Endometrial microvascular endothelial cells (primary cell): ENCODE measurements around the gene SBNO2. TPM values are rescaled to one million over a fixed set of nuclear protein-coding genes. Genes with fewer than 3 reads are reported as not detected.

ENCODE experiments used
- in situ Hi-C: cut with HindIII; loops from 2 replicates; pipeline ENCODE4 v1.10.0; 2017; ENCODE audit warnings: low sequenced_read_pairs, low pct_unique_long_range_greater_than_20kb; ENCODE audit errors: inconsistent ontology term
- total RNA-seq: library from RNA; depleted of rRNA; stranded (reverse); fragments of >200 nt; gene quantifications from one replicate; pipeline ENCODE4 v1.2.3, GENCODE V29; 2015; ENCODE audit errors: inconsistent ontology term

Gene SBNO2
- total RNA-seq, 1 donor from 2014 or later: 33.0 TPM

- in situ Hi-C loops: no loop called here
These were observed 17.0 kb downstream of the SBNO2 start for GRCh38 chr19:1156830-1157615.

- in situ Hi-C loops: no loop called here
These were observed 17.7 kb downstream of the SBNO2 start for GRCh38 chr19:1156305-1156801.

- in situ Hi-C loops: no loop called here
These were observed 18.4 kb downstream of the SBNO2 start for GRCh38 chr19:1155352-1156304.

GRCh38 chr19:1154731-1155351, 19.2 kb downstream of the SBNO2 start:
- in situ Hi-C loops: no loop called here

GRCh38 chr19:1153891-1154730, 20.0 kb downstream of the SBNO2 start:
- in situ Hi-C loops: no loop called here

- in situ Hi-C loops: no loop called here
These were observed 22.0 kb downstream of the SBNO2 start for GRCh38 chr19:1151917-1152587.

- in situ Hi-C loops: no loop called here
These were observed 22.9 kb downstream of the SBNO2 start for GRCh38 chr19:1151037-1151724.

GRCh38 chr19:1150333-1151036, 23.6 kb downstream of the SBNO2 start:
- in situ Hi-C loops: no loop called here

GRCh38 chr19:1149259-1150045, 24.6 kb downstream of the SBNO2 start:
- in situ Hi-C loops: no loop called here

- in situ Hi-C loops: no loop called here
These were observed 26.0 kb downstream of the SBNO2 start for GRCh38 chr19:1147934-1148549.

GRCh38 chr19:1146858-1147780, 26.9 kb downstream of the SBNO2 start:
- in situ Hi-C loops: no loop called here

- in situ Hi-C loops: no loop called here
These were observed 27.7 kb downstream of the SBNO2 start for GRCh38 chr19:1146412-1146699.

- in situ Hi-C loops: no loop called here
These were observed 28.2 kb downstream of the SBNO2 start for GRCh38 chr19:1145635-1146411.

GRCh38 chr19:1144741-1145140, 29.3 kb downstream of the SBNO2 start:
- in situ Hi-C loops: no loop called here
